Measurements from ENCODE around the gene WDFY1.

DNA sequence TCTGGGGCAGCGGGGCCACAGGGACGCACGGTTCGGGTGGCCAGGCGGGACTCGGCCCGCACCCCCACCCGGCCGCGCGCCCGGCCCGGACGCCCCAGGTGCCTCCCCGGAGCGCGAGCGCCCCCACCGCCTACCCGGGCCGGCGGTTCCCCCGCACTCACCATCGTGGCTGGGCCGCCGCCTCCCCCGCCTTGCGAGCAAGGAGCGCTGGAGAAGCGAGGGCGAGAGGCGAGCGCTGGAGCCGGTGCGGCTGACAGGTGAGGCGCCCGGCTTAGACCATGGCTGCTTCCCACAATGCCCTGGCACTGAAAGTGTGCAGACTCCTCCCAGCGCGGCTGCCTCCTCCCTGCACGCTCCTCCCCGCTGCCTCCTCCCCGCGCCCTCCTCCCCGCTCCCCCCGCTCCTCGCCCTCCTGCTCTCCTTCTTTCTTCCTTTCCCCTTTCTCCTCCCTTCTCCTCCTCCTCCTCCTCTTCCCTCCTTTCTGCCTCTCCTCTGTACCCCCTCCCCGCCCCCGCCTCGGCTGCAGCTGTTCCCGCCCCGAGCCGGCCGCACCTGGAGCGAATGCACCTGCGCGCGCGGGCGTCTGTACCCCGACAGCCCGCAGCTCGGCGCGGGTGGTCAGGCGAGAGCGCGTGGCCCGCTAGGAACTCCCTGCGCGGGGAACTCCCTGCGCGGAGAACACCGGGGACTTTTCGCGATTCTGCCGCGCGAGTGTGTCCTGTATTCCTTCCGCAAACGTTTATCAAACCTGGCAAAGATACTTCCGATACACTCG lies 107.7 kb downstream of the WDFY1 start, which contains the start of gene AP1S3:
- TF ChIP-seq, protein P1, sequence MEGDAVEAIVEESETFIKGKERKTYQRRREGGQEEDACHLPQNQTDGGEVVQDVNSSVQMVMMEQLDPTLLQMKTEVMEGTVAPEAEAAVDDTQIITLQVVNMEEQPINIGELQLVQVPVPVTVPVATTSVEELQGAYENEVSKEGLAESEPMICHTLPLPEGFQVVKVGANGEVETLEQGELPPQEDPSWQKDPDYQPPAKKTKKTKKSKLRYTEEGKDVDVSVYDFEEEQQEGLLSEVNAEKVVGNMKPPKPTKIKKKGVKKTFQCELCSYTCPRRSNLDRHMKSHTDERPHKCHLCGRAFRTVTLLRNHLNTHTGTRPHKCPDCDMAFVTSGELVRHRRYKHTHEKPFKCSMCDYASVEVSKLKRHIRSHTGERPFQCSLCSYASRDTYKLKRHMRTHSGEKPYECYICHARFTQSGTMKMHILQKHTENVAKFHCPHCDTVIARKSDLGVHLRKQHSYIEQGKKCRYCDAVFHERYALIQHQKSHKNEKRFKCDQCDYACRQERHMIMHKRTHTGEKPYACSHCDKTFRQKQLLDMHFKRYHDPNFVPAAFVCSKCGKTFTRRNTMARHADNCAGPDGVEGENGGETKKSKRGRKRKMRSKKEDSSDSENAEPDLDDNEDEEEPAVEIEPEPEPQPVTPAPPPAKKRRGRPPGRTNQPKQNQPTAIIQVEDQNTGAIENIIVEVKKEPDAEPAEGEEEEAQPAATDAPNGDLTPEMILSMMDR (IDR thresholded peaks at IDR 0.05) = no peak
- no peak for TF ChIP-seq POLR2A (IDR thresholded peaks at IDR 0.05)
